Endothelial cell of umbilical vein (primary cell): Measurements from ENCODE around the gene TK2.

Experiments
- EZH2 ChIP-seq: IDR thresholded peaks from 2 replicates; pipeline ENCODE4 v1.6.1; 2012; ENCODE audit warnings: borderline replicate concordance, low read depth, mild to moderate bottlenecking, moderate library complexity, low read length, inconsistent platforms; ENCODE audit not compliant: severe bottlenecking
- FOS ChIP-seq: IDR thresholded peaks from 2 replicates; pipeline ENCODE4 v1.6.1; 2011; ENCODE audit warnings: mild to moderate bottlenecking, low read length, moderate library complexity, borderline replicate concordance; ENCODE audit not compliant: insufficient read depth
- JUN ChIP-seq: IDR thresholded peaks from 2 replicates; pipeline ENCODE4 v1.6.1; 2011; ENCODE audit warnings: borderline replicate concordance, low read depth; ENCODE audit not compliant: insufficient read length, insufficient read depth
- POLR2A ChIP-seq: IDR thresholded peaks from 2 replicates; pipeline ENCODE4 v1.6.1; 2012; ENCODE audit warnings: low read depth, mild to moderate bottlenecking, control low read depth, low read length
- POLR2AphosphoS5 ChIP-seq: IDR thresholded peaks from 2 replicates; pipeline ENCODE4 v1.6.1; 2012; ENCODE audit warnings: low read depth, mild to moderate bottlenecking, control low read depth, low read length, moderate library complexity; ENCODE audit not compliant: insufficient read depth
- TF ChIP-seq, protein P1 (sequence below), 2 donors: IDR thresholded peaks; 1 replicate in 1 of 2; 2 replicates in 1 of 2; pipeline ENCODE4 v1.5.1; 2011; ENCODE audit warnings: low read length in 2 of 2, mild to moderate bottlenecking in 2 of 2, moderate library complexity in 2 of 2, control low read depth in 1 of 2, inconsistent platforms in 1 of 2, low read depth in 1 of 2; ENCODE audit not compliant: insufficient read depth in 1 of 2; ENCODE audit errors: extremely low read depth in 1 of 2
- TF ChIP-seq, protein P2 (sequence below): IDR thresholded peaks from 2 replicates; pipeline ENCODE4 v1.6.1; 2011; ENCODE audit not compliant: insufficient read depth, insufficient read length

DNA sequence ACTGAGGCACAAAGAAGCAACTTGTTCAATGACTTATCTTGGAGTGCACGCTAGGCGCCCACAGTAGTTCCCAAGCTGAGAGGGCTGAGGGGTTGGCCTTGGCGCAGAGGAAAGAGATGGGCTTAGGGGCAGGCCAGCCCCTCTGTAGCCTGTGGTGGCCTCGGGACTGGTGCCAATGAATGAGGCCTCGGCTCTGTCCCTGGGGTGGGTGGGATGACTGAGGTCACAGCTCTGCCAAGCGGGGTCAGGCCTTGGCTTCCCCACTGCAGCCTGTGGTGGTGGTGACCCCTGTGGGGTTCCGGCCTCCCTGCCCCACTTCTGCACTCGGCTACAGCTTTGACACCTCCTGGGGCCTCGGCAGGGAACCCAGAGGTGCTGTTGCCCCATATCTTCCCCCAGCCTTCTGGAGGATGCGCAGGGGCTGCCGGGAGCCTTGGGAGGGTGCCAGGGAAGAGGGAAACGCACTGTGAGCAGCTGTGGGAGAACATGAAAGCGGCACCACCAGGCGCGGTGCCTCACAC, 76.8 kb downstream of the TK2 start:
- TF ChIP-seq, protein P1, sequence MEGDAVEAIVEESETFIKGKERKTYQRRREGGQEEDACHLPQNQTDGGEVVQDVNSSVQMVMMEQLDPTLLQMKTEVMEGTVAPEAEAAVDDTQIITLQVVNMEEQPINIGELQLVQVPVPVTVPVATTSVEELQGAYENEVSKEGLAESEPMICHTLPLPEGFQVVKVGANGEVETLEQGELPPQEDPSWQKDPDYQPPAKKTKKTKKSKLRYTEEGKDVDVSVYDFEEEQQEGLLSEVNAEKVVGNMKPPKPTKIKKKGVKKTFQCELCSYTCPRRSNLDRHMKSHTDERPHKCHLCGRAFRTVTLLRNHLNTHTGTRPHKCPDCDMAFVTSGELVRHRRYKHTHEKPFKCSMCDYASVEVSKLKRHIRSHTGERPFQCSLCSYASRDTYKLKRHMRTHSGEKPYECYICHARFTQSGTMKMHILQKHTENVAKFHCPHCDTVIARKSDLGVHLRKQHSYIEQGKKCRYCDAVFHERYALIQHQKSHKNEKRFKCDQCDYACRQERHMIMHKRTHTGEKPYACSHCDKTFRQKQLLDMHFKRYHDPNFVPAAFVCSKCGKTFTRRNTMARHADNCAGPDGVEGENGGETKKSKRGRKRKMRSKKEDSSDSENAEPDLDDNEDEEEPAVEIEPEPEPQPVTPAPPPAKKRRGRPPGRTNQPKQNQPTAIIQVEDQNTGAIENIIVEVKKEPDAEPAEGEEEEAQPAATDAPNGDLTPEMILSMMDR (IDR thresholded peaks at IDR 0.05; ENCODE audit: extremely low read depth in 1 of 2, insufficient read depth in 1 of 2, low read depth in 1 of 2, low read length in 2 of 2): no peak
- TF ChIP-seq POLR2A: no peak
- no peak for TF ChIP-seq POLR2AphosphoS5
- TF ChIP-seq, protein P2, sequence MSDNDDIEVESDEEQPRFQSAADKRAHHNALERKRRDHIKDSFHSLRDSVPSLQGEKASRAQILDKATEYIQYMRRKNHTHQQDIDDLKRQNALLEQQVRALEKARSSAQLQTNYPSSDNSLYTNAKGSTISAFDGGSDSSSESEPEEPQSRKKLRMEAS: no peak
- TF ChIP-seq EZH2: no peak
- TF ChIP-seq JUN: no peak
- no peak for TF ChIP-seq FOS
